ENCODE measurements around the gene CYSLTR2. TPM values are rescaled to one million over a fixed set of nuclear protein-coding genes. Genes with fewer than 3 reads are reported as not detected.

The CYSLTR2 gene
- polyA plus RNA-seq, 1 donor from 2014 or later, result 0.19 TPM

DNA sequence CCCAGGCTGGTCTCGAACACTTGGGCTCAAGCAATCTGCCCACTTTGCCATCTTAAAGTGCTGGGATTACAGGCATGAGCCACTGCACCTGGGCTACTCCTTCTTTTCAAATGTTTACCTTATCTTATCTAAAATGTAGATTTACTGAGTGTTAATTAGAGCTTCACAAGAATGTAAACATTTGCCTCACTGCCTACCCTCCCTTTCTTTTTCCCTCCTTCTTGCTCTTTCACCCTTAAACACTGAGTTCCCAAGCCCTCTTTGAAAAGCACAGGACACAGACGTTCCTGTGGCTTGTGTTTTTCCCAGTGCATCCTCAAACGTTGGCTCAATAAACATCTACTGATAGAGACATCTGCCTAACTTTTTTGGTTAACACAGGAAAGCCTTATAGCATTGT lies 32.7 kb upstream of the CYSLTR2 start:
- Histone ChIP-seq H4K20me1 (ENCODE audit: insufficient read depth) (no peaks in the 10 kb centered on the region), H3K9ac (ENCODE audit: low read length) (no peak overlapping the region), H3K9me3 (ENCODE audit: low read length) (no peaks in the 10 kb centered on the region), H3K27me3 (ENCODE audit: insufficient read depth, low read depth, low read length) (no peaks in the 10 kb centered on the region), H3K4me3 (ENCODE audit: low read length) (no peak overlapping the region), H3F3A (ENCODE audit: insufficient read depth, low read length, poor library complexity, severe bottlenecking) (no peaks in the 10 kb centered on the region), H2AFZ (ENCODE audit: low read depth, low read length) (no peak overlapping the region), H3K4me2 (ENCODE audit: low read length) (no peak overlapping the region), H3K27ac (ENCODE audit: low read length) (no peak overlapping the region), H3K9me2 (ENCODE audit: insufficient read depth, low read length) (no peaks in the 10 kb centered on the region), H3K36me3 (ENCODE audit: insufficient read depth, low read length) (no peaks in the 10 kb centered on the region), H3K79me2 (replicated peaks; ENCODE audit: insufficient read depth, low read length) (no peaks in the 10 kb centered on the region)
- TF ChIP-seq, protein P1, sequence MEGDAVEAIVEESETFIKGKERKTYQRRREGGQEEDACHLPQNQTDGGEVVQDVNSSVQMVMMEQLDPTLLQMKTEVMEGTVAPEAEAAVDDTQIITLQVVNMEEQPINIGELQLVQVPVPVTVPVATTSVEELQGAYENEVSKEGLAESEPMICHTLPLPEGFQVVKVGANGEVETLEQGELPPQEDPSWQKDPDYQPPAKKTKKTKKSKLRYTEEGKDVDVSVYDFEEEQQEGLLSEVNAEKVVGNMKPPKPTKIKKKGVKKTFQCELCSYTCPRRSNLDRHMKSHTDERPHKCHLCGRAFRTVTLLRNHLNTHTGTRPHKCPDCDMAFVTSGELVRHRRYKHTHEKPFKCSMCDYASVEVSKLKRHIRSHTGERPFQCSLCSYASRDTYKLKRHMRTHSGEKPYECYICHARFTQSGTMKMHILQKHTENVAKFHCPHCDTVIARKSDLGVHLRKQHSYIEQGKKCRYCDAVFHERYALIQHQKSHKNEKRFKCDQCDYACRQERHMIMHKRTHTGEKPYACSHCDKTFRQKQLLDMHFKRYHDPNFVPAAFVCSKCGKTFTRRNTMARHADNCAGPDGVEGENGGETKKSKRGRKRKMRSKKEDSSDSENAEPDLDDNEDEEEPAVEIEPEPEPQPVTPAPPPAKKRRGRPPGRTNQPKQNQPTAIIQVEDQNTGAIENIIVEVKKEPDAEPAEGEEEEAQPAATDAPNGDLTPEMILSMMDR (IDR thresholded peaks at IDR 0.05; ENCODE audit: poor library complexity, severe bottlenecking), result no peak
- TF ChIP-seq SMC3 (conservative IDR thresholded peaks at IDR 0.05; ENCODE audit: poor library complexity) (no peak), RAD21 (conservative IDR thresholded peaks at IDR 0.05) (no peak), EP300 (conservative IDR thresholded peaks at IDR 0.05; ENCODE audit: poor library complexity, severe bottlenecking) (no peak), EZH2 (IDR thresholded peaks at IDR 0.05; ENCODE audit: borderline replicate concordance, insufficient read depth, low read length, poor library complexity, severe bottlenecking) (no peak), TAF1 (IDR thresholded peaks at IDR 0.05; ENCODE audit: low read depth) (no peak)

DNA sequence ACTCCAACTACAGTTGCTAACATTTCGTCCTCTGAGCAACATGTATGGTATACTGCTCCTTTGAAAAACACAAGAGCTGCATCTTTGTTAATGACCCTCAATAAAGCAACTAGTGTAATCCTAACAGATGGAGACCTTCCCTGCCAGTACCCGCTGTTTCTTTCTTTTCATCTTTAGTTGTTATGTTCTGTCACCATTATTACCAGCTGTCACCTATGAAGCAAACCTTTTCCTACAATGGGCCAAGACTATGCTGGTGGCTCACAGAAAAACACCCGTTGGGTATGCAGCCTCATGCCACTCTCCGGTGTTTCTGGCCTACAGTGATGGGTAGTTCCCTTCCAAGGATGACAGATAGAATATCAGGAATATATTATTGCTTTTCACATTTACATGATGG lies 29.7 kb upstream of the CYSLTR2 start:
- Histone ChIP-seq H3K27ac (ENCODE audit: low read length) (no peak overlapping the region), H4K20me1 (ENCODE audit: insufficient read depth) (no peaks in the 10 kb centered on the region), H3K9me3 (ENCODE audit: low read length) (no peaks in the 10 kb centered on the region), H3K27me3 (ENCODE audit: insufficient read depth, low read depth, low read length) (no peaks in the 10 kb centered on the region), H3K4me3 (ENCODE audit: low read length) (no peak overlapping the region), H3K36me3 (ENCODE audit: insufficient read depth, low read length) (no peaks in the 10 kb centered on the region), H2AFZ (ENCODE audit: low read depth, low read length) (no peak overlapping the region), H3K79me2 (replicated peaks; ENCODE audit: insufficient read depth, low read length) (no peaks in the 10 kb centered on the region), H3K9me2 (ENCODE audit: insufficient read depth, low read length) (no peaks in the 10 kb centered on the region), H3K9ac (ENCODE audit: low read length) (no peak overlapping the region), H3F3A (ENCODE audit: insufficient read depth, low read length, poor library complexity, severe bottlenecking) (no peaks in the 10 kb centered on the region), H3K4me2 (ENCODE audit: low read length) (no peak overlapping the region)
- no peak for TF ChIP-seq EZH2 (IDR thresholded peaks at IDR 0.05; ENCODE audit: borderline replicate concordance, insufficient read depth, low read length, poor library complexity, severe bottlenecking)
- TF ChIP-seq, protein P1 (IDR thresholded peaks at IDR 0.05; ENCODE audit: poor library complexity, severe bottlenecking), result no peak
- no peak for TF ChIP-seq SMC3 (conservative IDR thresholded peaks at IDR 0.05; ENCODE audit: poor library complexity)
- TF ChIP-seq RAD21 (conservative IDR thresholded peaks at IDR 0.05), result no peak
- no peak for TF ChIP-seq MXI1 (conservative IDR thresholded peaks at IDR 0.05; ENCODE audit: poor library complexity, severe bottlenecking)
- TF ChIP-seq, protein P2, sequence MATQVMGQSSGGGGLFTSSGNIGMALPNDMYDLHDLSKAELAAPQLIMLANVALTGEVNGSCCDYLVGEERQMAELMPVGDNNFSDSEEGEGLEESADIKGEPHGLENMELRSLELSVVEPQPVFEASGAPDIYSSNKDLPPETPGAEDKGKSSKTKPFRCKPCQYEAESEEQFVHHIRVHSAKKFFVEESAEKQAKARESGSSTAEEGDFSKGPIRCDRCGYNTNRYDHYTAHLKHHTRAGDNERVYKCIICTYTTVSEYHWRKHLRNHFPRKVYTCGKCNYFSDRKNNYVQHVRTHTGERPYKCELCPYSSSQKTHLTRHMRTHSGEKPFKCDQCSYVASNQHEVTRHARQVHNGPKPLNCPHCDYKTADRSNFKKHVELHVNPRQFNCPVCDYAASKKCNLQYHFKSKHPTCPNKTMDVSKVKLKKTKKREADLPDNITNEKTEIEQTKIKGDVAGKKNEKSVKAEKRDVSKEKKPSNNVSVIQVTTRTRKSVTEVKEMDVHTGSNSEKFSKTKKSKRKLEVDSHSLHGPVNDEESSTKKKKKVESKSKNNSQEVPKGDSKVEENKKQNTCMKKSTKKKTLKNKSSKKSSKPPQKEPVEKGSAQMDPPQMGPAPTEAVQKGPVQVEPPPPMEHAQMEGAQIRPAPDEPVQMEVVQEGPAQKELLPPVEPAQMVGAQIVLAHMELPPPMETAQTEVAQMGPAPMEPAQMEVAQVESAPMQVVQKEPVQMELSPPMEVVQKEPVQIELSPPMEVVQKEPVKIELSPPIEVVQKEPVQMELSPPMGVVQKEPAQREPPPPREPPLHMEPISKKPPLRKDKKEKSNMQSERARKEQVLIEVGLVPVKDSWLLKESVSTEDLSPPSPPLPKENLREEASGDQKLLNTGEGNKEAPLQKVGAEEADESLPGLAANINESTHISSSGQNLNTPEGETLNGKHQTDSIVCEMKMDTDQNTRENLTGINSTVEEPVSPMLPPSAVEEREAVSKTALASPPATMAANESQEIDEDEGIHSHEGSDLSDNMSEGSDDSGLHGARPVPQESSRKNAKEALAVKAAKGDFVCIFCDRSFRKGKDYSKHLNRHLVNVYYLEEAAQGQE (IDR thresholded peaks at IDR 0.05; ENCODE audit: borderline replicate concordance), result no peak
- TF ChIP-seq EP300 (conservative IDR thresholded peaks at IDR 0.05; ENCODE audit: poor library complexity, severe bottlenecking), result no peak
- TF ChIP-seq TAF1 (IDR thresholded peaks at IDR 0.05; ENCODE audit: low read depth), result no peak
- no peak for TF ChIP-seq POLR2AphosphoS5 (IDR thresholded peaks at IDR 0.05)

Data from neural cell (in vitro differentiated cells).